ENCODE measurements around the gene GPLD1. TPM values are rescaled to one million over a fixed set of nuclear protein-coding genes. Genes with fewer than 3 reads are reported as not detected.

GPLD1 gene
- total and polyA plus RNA-seq, 9 of the 15 experiments (the other 6 are each of a cell fraction or from before 2014, with no cell fraction given), result 0.11 to 1.3 (median 0.82) TPM

DNA sequence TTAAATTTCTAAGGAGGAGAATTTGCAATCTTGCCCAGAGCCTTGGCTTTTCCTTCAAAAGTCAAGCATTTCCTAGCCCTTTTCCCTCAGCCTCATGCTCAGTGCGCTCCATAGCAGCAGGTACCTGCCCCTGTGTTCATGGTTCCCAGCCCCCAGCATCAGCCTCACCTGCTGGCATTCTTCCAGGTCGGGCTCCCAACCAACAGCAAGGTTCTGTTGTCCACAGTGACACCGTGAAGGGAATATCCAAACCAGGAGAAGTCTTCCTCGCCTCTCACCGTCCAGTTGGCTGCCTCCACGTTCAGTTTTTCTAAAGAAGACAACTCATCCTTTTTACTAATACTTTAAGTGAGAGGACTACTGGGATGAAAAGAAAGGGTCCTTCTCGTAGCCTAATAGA, 42.7 kb downstream of the GPLD1 start:
- 0 out of 2 replicates have a peak, but pooled peaks cover 3% of the 10 kb centered on the region for H4K20me1 ChIP-seq (replicated peaks; ENCODE audit: control insufficient read depth, insufficient read depth, low read length)
- intact Hi-C loops (cut with micrococcal nuclease), result no loop called here
- H3K9me3 ChIP-seq (replicated peaks; ENCODE audit: control insufficient read depth, insufficient read depth, low read depth, low read length), result no peaks in the 10 kb centered on the region
- H3K4me3 ChIP-seq, result no peak overlapping the region
- FAIRE-seq (no peak), ATAC-seq (no peak), DNase-seq (ENCODE audit: extremely low read depth in 1 of 4, low spot score in 3 of 4) (no peak)
- peaks cover 3% of the 10 kb centered on the region in 2 experiments; a peak in 2 of 5 replicates for H3K4me1 ChIP-seq (replicated peaks in 1 of 2; ENCODE audit: control insufficient read depth in 2 of 2, insufficient read depth in 2 of 2, low read length in 2 of 2)
- in situ Hi-C loops (cut with MboI), result no loop called here
- H3K9me1 ChIP-seq (ENCODE audit: control insufficient read depth, insufficient read depth, low read length), result no peaks in the 10 kb centered on the region
- TF ChIP-seq CHCHD3 (CRISPR knock-in tag; IDR thresholded peaks at IDR 0.05), result no peak
- peak; percentile 57 for TF ChIP-seq NFIC (IDR thresholded peaks at IDR 0.05)
- no peak for TF ChIP-seq ZNF253 (CRISPR knock-in tag; conservative IDR thresholded peaks at IDR 0.05)
- TF ChIP-seq ZNF77 (CRISPR knock-in tag; IDR thresholded peaks at IDR 0.05), result no peak
- TF ChIP-seq BRD4 (IDR thresholded peaks at IDR 0.05), result no peak
- no peak overlapping the region for H3K9ac ChIP-seq (ENCODE audit: insufficient read depth in 1 of 2, low read depth in 2 of 2, low read length in 2 of 2)
- H3K79me2 ChIP-seq (ENCODE audit: control insufficient read depth, insufficient read depth, low read length), result no peaks in the 10 kb centered on the region
- ChIA-PET POLR2A (no interaction called here), CTCF (ENCODE audit: low intra/inter-chr PET ratio) (no interaction called here)
- no peak overlapping the region for H3K4me2 ChIP-seq (ENCODE audit: insufficient read depth, low read length)
- no peaks in the 10 kb centered on the region for H3K27me3 ChIP-seq (ENCODE audit: control insufficient read depth in 2 of 2, insufficient read depth in 2 of 2, low read length in 2 of 2)
- H3K27ac ChIP-seq (ENCODE audit: extremely low read depth, low read depth, low read length), result no peak overlapping the region
- no TSS peak for BruUV-seq (replicated peaks)
- WGBS (ENCODE audit: insufficient coverage, low coverage, missing lambda C conversion rate), result 30% methylated on average over 7 of the region's 7 CpGs
- H2AFZ ChIP-seq (ENCODE audit: low read depth, low read length), result no peak overlapping the region
- H3K36me3 ChIP-seq (ENCODE audit: control insufficient read depth, insufficient read depth, low read length), result no peaks in the 10 kb centered on the region

DNA sequence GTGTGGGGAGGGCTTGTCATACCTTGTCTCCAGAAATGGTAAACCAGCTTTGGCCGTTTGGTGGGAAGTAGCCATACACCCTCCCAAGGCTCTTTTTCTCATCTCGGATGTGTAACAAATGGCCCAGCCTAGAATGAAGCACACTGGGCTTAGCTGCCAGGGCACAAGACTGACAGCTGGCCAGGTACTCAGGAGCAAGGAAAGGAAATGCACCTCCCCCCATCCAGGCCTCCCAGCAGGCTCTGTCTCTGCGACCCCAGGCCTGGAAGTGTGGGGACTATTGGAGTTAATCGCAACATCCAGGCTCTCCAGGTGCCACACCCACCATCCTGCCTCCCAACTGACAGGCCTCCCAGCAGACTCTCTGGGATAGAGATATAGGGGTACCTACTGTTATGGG, 43.7 kb downstream of the GPLD1 start:
- Histone ChIP-seq H2AFZ (ENCODE audit: low read depth, low read length) (no peak overlapping the region), H3K27me3 (ENCODE audit: control insufficient read depth in 2 of 2, insufficient read depth in 2 of 2, low read length in 2 of 2) (no peaks in the 10 kb centered on the region), H3K4me2 (ENCODE audit: insufficient read depth, low read length) (no peak overlapping the region), H3K4me3 (no peak overlapping the region), H3K36me3 (ENCODE audit: control insufficient read depth, insufficient read depth, low read length) (no peaks in the 10 kb centered on the region), H3K9me3 (replicated peaks; ENCODE audit: control insufficient read depth, insufficient read depth, low read depth, low read length) (no peaks in the 10 kb centered on the region), H3K4me1 (replicated peaks in 1 of 2; ENCODE audit: control insufficient read depth in 2 of 2, insufficient read depth in 2 of 2, low read length in 2 of 2) (peaks cover 3% of the 10 kb centered on the region in 2 experiments; a peak in 2 of 5 replicates), H3K27ac (ENCODE audit: extremely low read depth, low read depth, low read length) (no peak overlapping the region), H4K20me1 (replicated peaks; ENCODE audit: control insufficient read depth, insufficient read depth, low read length) (0 out of 2 replicates have a peak, but pooled peaks cover 3% of the 10 kb centered on the region), H3K9me1 (ENCODE audit: control insufficient read depth, insufficient read depth, low read length) (no peaks in the 10 kb centered on the region), H3K79me2 (ENCODE audit: control insufficient read depth, insufficient read depth, low read length) (no peaks in the 10 kb centered on the region), H3K9ac (ENCODE audit: insufficient read depth in 1 of 2, low read depth in 2 of 2, low read length in 2 of 2) (no peak overlapping the region)
- no peak for ATAC-seq
- ChIA-PET CTCF (ENCODE audit: low intra/inter-chr PET ratio) (no interaction called here), POLR2A (no interaction called here)
- no peak for DNase-seq (ENCODE audit: extremely low read depth in 1 of 4, low spot score in 3 of 4)
- WGBS (ENCODE audit: insufficient coverage, low coverage, missing lambda C conversion rate), result 24% methylated on average over 4 of the region's 4 CpGs
- no TSS peak for BruUV-seq (replicated peaks)
- no peak for FAIRE-seq
- in situ Hi-C loops (cut with MboI) (no loop called here), intact Hi-C loops (cut with micrococcal nuclease) (no loop called here)
- TF ChIP-seq ARHGAP35 (IDR thresholded peaks at IDR 0.05; ENCODE audit: partially characterized antibody), result no peak
- TF ChIP-seq ZHX1 (conservative IDR thresholded peaks at IDR 0.05; ENCODE audit: low read length), result no peak
- no peak for TF ChIP-seq RB1 (IDR thresholded peaks at IDR 0.05; ENCODE audit: low read depth)
- no peak for TF ChIP-seq HNRNPH1 (optimal IDR thresholded peaks at IDR 0.05; ENCODE audit: low read depth, low read length)
- TF ChIP-seq ZNF785 (CRISPR knock-in tag; IDR thresholded peaks at IDR 0.05), result no peak
- TF ChIP-seq KAT8 (IDR thresholded peaks at IDR 0.05; ENCODE audit: low read depth), result no peak
- TF ChIP-seq, protein P1, sequence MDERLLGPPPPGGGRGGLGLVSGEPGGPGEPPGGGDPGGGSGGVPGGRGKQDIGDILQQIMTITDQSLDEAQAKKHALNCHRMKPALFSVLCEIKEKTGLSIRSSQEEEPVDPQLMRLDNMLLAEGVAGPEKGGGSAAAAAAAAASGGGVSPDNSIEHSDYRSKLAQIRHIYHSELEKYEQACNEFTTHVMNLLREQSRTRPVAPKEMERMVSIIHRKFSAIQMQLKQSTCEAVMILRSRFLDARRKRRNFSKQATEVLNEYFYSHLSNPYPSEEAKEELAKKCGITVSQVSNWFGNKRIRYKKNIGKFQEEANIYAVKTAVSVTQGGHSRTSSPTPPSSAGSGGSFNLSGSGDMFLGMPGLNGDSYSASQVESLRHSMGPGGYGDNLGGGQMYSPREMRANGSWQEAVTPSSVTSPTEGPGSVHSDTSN (CRISPR knock-in tag; IDR thresholded peaks at IDR 0.05; ENCODE audit: low read depth), result no peak
- TF ChIP-seq, protein P1 (tag; conservative IDR thresholded peaks at IDR 0.05; ENCODE audit: low read depth), result no peak
- no peak for TF ChIP-seq KLF16 (IDR thresholded peaks at IDR 0.05)
